ENCODE results near the gene GPR152. TPM values are rescaled to one million over a fixed set of nuclear protein-coding genes. Genes with fewer than 3 reads are reported as not detected.

The GPR152 gene
- total RNA-seq, 1 donor from 2014 or later: not detected

- Mint-ChIP-seq H3K36me3 (ENCODE audit: low read depth, unreplicated experiment) (no peaks in the 10 kb centered on the region), H3K9me3 (ENCODE audit: unreplicated experiment) (no peaks in the 10 kb centered on the region), H3K4me1 (ENCODE audit: unreplicated experiment) (peaks cover 16% of the 10 kb centered on the region), H3K27me3 (ENCODE audit: unreplicated experiment) (peaks cover 8% of the 10 kb centered on the region), H3K27ac (ENCODE audit: unreplicated experiment) (no peak overlapping the region), H3K4me3 (ENCODE audit: unreplicated experiment) (no peak overlapping the region)
- DNase-seq (ENCODE audit: low spot score): no peak
- no peak for TF ChIP-seq CTCF (IDR thresholded peaks at IDR 0.05; ENCODE audit: unreplicated experiment)
Observed at GRCh38 chr11:67410369-67410831, 42.1 kb downstream of the GPR152 start.

DNA sequence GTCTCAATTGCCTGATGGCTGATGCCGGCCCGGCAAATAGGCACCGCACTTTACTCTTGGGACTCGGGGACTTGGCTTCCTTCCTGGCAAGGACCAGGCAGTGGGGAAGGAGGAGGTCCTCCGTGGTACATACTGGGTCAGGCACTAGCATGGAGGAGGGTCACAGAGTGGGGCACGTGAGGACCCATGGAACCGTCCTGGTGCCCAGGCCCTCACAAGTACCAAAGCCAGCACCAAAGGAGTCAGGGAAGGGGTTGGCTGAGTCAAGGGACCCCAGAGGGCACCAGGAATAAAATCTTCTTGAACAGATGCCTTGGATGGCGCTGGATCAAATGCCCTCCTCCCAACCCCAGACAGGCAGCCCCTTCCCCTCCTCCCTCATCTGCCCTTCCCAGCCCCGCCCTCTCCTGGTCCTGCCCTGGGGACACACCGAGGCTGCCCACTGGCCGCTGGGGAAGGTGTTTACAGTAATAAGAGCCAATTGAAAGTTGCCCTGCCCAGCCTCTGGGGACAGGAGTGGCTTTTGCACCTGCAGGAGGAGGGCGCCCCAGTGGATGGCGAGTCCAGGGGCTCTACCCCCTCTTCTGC lies 42.7 kb downstream of the GPR152 start:
- Mint-ChIP-seq H3K27ac (ENCODE audit: unreplicated experiment) (peak overlapping the region; percentile 13), H3K4me1 (ENCODE audit: unreplicated experiment) (peaks cover 16% of the 10 kb centered on the region), H3K4me3 (ENCODE audit: unreplicated experiment) (no peak overlapping the region), H3K9me3 (ENCODE audit: unreplicated experiment) (no peaks in the 10 kb centered on the region), H3K27me3 (ENCODE audit: unreplicated experiment) (peaks cover 7% of the 10 kb centered on the region), H3K36me3 (ENCODE audit: low read depth, unreplicated experiment) (no peaks in the 10 kb centered on the region)
- no peak for DNase-seq (ENCODE audit: low spot score)
- TF ChIP-seq CTCF (IDR thresholded peaks at IDR 0.05; ENCODE audit: unreplicated experiment): no peak

DNA sequence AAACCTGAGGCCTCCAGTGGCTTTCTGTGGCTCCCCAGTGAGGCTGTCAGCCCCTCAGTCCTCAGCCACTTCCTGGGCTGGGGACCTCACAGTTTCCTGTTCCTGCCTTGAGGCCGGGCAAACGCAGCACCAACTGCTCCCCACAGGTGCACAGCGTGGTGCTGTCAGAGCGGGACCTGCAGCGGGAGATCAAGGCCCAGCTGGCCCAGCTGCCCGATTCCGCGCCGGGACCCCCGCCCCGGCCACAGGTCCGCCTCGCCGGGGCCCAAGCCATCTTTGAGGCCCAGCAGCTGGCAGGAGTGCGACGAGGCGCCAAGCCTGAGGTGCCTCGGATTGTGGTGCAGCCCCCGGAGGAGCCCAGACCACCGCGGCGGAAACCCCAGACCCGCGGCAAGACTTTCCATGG lies 43.3 kb downstream of the GPR152 start:
- H3K4me1 Mint-ChIP-seq (ENCODE audit: unreplicated experiment): peaks cover 20% of the 10 kb centered on the region
- no peaks in the 10 kb centered on the region for H3K9me3 Mint-ChIP-seq (ENCODE audit: unreplicated experiment)
- H3K4me3 Mint-ChIP-seq (ENCODE audit: unreplicated experiment): no peak overlapping the region
- no peak for TF ChIP-seq CTCF (IDR thresholded peaks at IDR 0.05; ENCODE audit: unreplicated experiment)
- H3K27ac Mint-ChIP-seq (ENCODE audit: unreplicated experiment): no peak overlapping the region
- H3K36me3 Mint-ChIP-seq (ENCODE audit: low read depth, unreplicated experiment): peaks cover 4% of the 10 kb centered on the region
- peaks cover 6% of the 10 kb centered on the region for H3K27me3 Mint-ChIP-seq (ENCODE audit: unreplicated experiment)
- DNase-seq (ENCODE audit: low spot score): no peak

GRCh38 chr11:67408437-67409200 lies 43.9 kb downstream of the GPR152 start:
- DNase-seq (ENCODE audit: low spot score): no peak

More at GRCh38 chr11:67408437-67409200, 43.9 kb downstream of the GPR152 start:
- Mint-ChIP-seq H3K4me1 (ENCODE audit: unreplicated experiment) (peaks cover 24% of the 10 kb centered on the region), H3K36me3 (ENCODE audit: low read depth, unreplicated experiment) (peaks cover 4% of the 10 kb centered on the region), H3K9me3 (ENCODE audit: unreplicated experiment) (no peaks in the 10 kb centered on the region), H3K4me3 (ENCODE audit: unreplicated experiment) (no peak overlapping the region), H3K27ac (ENCODE audit: unreplicated experiment) (no peak overlapping the region), H3K27me3 (ENCODE audit: unreplicated experiment) (peaks cover 6% of the 10 kb centered on the region)
- no peak for TF ChIP-seq CTCF (IDR thresholded peaks at IDR 0.05; ENCODE audit: unreplicated experiment)
